ENCODE results near the gene CYBB.

Gene CYBB

DNA sequence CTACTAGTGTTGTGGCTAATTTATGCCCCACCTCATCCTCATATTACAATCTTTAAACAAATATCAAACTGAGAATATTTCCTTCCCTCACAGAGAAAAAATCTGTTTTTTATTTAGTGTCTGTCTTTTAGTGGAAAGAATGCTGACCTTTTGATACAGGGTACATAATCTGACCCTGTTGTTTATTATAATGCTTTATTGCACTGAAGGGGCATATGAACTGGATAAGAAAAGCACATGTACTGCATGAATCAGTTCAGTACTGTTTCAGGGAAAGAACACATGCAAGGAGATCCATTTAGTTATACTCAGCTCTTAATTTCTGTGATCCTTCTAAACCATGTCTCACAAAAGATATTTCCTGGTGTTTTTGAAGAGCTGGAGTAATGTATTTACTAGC is 83.0 kb downstream of the CYBB start:
- TF ChIP-seq, protein P1, sequence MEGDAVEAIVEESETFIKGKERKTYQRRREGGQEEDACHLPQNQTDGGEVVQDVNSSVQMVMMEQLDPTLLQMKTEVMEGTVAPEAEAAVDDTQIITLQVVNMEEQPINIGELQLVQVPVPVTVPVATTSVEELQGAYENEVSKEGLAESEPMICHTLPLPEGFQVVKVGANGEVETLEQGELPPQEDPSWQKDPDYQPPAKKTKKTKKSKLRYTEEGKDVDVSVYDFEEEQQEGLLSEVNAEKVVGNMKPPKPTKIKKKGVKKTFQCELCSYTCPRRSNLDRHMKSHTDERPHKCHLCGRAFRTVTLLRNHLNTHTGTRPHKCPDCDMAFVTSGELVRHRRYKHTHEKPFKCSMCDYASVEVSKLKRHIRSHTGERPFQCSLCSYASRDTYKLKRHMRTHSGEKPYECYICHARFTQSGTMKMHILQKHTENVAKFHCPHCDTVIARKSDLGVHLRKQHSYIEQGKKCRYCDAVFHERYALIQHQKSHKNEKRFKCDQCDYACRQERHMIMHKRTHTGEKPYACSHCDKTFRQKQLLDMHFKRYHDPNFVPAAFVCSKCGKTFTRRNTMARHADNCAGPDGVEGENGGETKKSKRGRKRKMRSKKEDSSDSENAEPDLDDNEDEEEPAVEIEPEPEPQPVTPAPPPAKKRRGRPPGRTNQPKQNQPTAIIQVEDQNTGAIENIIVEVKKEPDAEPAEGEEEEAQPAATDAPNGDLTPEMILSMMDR (IDR thresholded peaks at IDR 0.05; ENCODE audit: insufficient read depth, low read length, poor library complexity, severe bottlenecking) = no peak
- no peak for DNase-seq (ENCODE audit: extremely low read depth, insufficient read length)
- Histone ChIP-seq H3K4me3 (replicated peaks; ENCODE audit: low read depth, low read length) (no peak overlapping the region), H3K36me3 (ENCODE audit: control insufficient read depth, insufficient read depth, low read length) (no peaks in the 10 kb centered on the region), H3K27me3 (replicated peaks; ENCODE audit: control insufficient read depth, insufficient read depth, low read length) (no peaks in the 10 kb centered on the region)

All from GM06990 (cell line).